WERI-Rb-1 (cell line): ENCODE results near the gene CDKAL1.
A peak's percentile ranks its signal among the peaks of the same experiment; 100 is the strongest.

Source experiments
- DNase-seq: peaks from one replicate; pipeline ENCODE4 v3.0.0-alpha.2; 2020
- H3K27ac ChIP-seq: fragments of 250-450 bp; sonication (Bioruptor Pico); 2 replicates; pipeline ENCODE4 v1.5.1; 2020; ENCODE audit warnings: mild to moderate bottlenecking, moderate library complexity
- H3K27me3 ChIP-seq: fragments of 250-450 bp; sonication (Bioruptor Pico); 2 replicates; pipeline ENCODE4 v1.5.1; 2021; ENCODE audit warnings: mild to moderate bottlenecking, low read depth, moderate library complexity; ENCODE audit not compliant: insufficient read depth, severe bottlenecking
- H3K36me3 ChIP-seq: fragments of 250-450 bp; sonication (Bioruptor Pico); 2 replicates; pipeline ENCODE4 v1.5.1; 2020; ENCODE audit warnings: mild to moderate bottlenecking, moderate library complexity
- H3K4me3 ChIP-seq: 2 replicates; pipeline ENCODE4 v1.5.1; 2011; ENCODE audit warnings: low read depth, mild to moderate bottlenecking, control low read depth, low read length
- H3K9me3 ChIP-seq: fragments of 250-450 bp; sonication (Bioruptor Pico); 2 replicates; pipeline ENCODE4 v1.5.1; 2021; ENCODE audit warnings: mild to moderate bottlenecking, moderate library complexity; ENCODE audit not compliant: severe bottlenecking
- TF ChIP-seq, protein P1 (sequence below): IDR thresholded peaks from 2 replicates; pipeline ENCODE4 v1.5.1; 2011; ENCODE audit warnings: low read depth, mild to moderate bottlenecking, control low read depth, inconsistent platforms, low read length

CDKAL1 gene

DNA sequence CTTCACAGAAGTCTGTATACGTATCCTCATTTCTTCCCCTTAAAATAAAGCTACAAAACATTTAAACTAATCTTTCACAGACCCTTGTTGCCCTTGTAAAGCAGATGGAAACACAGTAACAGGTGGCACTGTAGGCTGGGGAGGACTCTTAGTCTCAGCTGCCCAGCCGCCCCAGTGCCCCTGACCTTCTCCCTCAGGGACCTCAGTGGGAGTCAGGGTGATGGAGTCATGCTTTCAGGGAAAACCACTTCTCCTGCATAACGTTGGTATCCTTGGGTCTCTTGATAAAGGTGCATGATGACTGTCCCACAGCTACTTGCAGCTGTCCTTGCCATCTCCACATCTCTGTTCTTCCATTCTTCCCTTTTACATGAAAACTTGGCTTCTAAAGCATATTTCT lies 198.6 kb downstream of the CDKAL1 start:
- TF ChIP-seq, protein P1, sequence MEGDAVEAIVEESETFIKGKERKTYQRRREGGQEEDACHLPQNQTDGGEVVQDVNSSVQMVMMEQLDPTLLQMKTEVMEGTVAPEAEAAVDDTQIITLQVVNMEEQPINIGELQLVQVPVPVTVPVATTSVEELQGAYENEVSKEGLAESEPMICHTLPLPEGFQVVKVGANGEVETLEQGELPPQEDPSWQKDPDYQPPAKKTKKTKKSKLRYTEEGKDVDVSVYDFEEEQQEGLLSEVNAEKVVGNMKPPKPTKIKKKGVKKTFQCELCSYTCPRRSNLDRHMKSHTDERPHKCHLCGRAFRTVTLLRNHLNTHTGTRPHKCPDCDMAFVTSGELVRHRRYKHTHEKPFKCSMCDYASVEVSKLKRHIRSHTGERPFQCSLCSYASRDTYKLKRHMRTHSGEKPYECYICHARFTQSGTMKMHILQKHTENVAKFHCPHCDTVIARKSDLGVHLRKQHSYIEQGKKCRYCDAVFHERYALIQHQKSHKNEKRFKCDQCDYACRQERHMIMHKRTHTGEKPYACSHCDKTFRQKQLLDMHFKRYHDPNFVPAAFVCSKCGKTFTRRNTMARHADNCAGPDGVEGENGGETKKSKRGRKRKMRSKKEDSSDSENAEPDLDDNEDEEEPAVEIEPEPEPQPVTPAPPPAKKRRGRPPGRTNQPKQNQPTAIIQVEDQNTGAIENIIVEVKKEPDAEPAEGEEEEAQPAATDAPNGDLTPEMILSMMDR, result no peak
- H3K27ac ChIP-seq, result peak overlapping the region; percentile 81

DNA sequence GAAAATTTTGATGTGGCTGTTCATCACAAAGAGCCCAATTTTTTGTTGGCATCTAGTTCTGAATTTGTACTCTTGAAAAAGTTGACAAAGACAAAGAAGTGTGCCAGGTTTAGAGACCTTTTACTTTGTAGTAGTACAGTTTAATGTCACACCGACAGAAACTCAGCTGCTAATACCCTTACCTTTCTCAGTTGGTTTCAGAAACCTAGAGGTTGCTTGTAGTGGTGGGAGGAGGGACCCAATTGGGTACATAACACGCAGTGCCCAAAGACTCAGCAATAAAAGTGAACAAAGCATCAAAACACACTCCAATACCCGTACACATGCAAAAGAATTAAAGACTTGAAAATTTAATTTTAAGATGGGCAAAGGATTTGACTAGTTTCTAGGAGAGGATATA lies 203.7 kb downstream of the CDKAL1 start:
- H3K27ac ChIP-seq, result no peak overlapping the region
- H3K9me3 ChIP-seq, result peaks cover 5% of the 10 kb centered on the region
- no peak for DNase-seq
- H3K36me3 ChIP-seq, result peaks cover 21% of the 10 kb centered on the region
- TF ChIP-seq, protein P1, result no peak
- no peak overlapping the region for H3K4me3 ChIP-seq
- no peaks in the 10 kb centered on the region for H3K27me3 ChIP-seq

More for the DNA sequence above, 198.6 kb downstream of the CDKAL1 start:
- no peaks in the 10 kb centered on the region for H3K9me3 ChIP-seq
- H3K4me3 ChIP-seq, result peak overlapping the region; percentile 21
- no peaks in the 10 kb centered on the region for H3K27me3 ChIP-seq
- peak; percentile 73 for DNase-seq
- peaks cover 4% of the 10 kb centered on the region; the same call in 1 of the 2 replicates for H3K36me3 ChIP-seq

GRCh38 chr6:20740088-20740487 lies 205.8 kb downstream of the CDKAL1 start:
- Histone ChIP-seq H3K4me3 (no peak overlapping the region), H3K27ac (no peak overlapping the region), H3K9me3 (peaks cover 5% of the 10 kb centered on the region), H3K36me3 (peaks cover 23% of the 10 kb centered on the region), H3K27me3 (no peaks in the 10 kb centered on the region)
- TF ChIP-seq, protein P1, result no peak
- DNase-seq, result no peak

DNA sequence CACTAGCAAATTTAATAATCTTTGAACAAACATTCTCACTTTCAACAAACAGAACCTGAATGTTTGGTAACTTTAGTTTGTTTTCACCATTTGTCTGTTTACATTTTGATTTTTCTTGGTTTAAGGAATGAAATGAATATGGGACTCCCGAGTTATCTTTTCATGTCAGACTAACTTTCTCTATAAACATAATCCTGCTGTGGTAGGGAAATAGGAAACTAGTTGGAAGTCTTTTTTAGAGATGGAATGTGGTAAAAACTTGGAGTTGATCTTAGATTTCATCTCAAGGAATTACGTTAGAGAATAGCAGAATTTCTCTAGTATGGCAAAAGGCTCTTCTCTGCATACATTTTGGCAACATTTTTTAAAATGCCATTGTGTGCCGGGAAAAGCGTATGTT lies 206.5 kb downstream of the CDKAL1 start:
- TF ChIP-seq, protein P1, result no peak
- no peak overlapping the region for H3K27ac ChIP-seq
- H3K27me3 ChIP-seq, result no peaks in the 10 kb centered on the region
- no peak overlapping the region for H3K4me3 ChIP-seq
- DNase-seq, result no peak
- H3K36me3 ChIP-seq, result peaks cover 23% of the 10 kb centered on the region
- H3K9me3 ChIP-seq, result peaks cover 5% of the 10 kb centered on the region

GRCh38 chr6:20741490-20741889 lies 207.2 kb downstream of the CDKAL1 start:
- H3K27me3 ChIP-seq, result no peaks in the 10 kb centered on the region
- peaks cover 5% of the 10 kb centered on the region for H3K9me3 ChIP-seq
- DNase-seq, result no peak
- H3K27ac ChIP-seq, result no peak overlapping the region
- TF ChIP-seq, protein P1, result no peak
- peaks cover 23% of the 10 kb centered on the region for H3K36me3 ChIP-seq
- H3K4me3 ChIP-seq, result no peak overlapping the region

- TF ChIP-seq, protein P1, result no peak
- Histone ChIP-seq H3K27ac (no peak overlapping the region), H3K27me3 (no peaks in the 10 kb centered on the region), H3K9me3 (peaks cover 5% of the 10 kb centered on the region), H3K36me3 (peaks cover 18% of the 10 kb centered on the region), H3K4me3 (no peak overlapping the region)
- no peak for DNase-seq
Measured at GRCh38 chr6:20744911-20745557, 210.8 kb downstream of the CDKAL1 start.
